ENCODE data around the gene PLXNC1. TPM values are rescaled to one million over a fixed set of nuclear protein-coding genes. Genes with fewer than 3 reads are reported as not detected.

The PLXNC1 gene
- total and polyA plus RNA-seq, 7 experiments from 2014 or later: 2.5 to 57.2 (median 12.6) TPM

DNA sequence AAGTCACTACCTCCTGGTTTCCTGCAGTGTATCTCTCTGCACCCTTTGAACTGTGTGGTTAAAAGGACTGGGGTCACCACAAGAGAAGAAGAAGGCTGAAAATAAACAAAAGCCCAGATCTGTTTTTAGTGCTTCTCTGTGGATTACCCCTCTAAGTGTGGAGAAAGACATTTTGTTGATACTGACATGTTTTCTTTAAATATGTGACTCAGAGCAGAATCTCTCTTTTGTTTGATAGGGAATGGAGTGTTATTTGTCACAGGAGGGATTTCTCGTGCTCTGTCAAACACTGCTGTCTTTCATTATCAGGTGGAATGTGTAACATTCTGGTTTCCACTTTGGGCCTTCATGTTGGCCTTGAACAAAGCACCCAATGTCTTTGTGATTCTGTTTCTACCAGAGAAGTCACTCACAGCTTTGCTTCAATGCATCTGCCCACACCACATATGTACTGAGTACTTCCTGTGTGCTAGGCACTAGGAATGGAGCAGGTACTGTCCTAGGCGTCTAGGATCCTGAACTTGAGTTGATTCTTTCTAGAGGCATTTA lies 82.1 kb downstream of the PLXNC1 start:
- no peak overlapping the region for H3K27ac ChIP-seq (ENCODE audit: low read depth, low read length)
- intact Hi-C loops (cut with micrococcal nuclease): loop anchor here in 1 of 2 donors (2.0 kb wide), 1 partner anchor 32 kb away; no protein-coding TSS in a partner anchor
- ATAC-seq: peak; percentile 52
- H3K9me3 ChIP-seq (ENCODE audit: control insufficient read depth in 2 of 3, low read length in 3 of 3): no peaks in the 10 kb centered on the region
- H3K4me3 ChIP-seq (ENCODE audit: low read length): no peak overlapping the region
- Mint-ChIP-seq H3K4me1 (peaks cover 6 to 27% (median 13%) of the 10 kb centered on the region in 7 donors), H3K9me3 (peaks cover 0 to 5% (median 0%) of the 10 kb centered on the region in 11 donors), H3K27ac (peak overlapping the region in 6 of 9 donors; percentile 55 to 82 (median 68)), H3K36me3 (peaks cover 6 to 60% (median 36%) of the 10 kb centered on the region in 5 donors), H3K4me3 (peak overlapping the region in 8 of 10 donors; percentile 4 to 71 (median 47)), H3K27me3 (no peaks in the 10 kb centered on the region)
- ChIA-PET CTCF (no interaction called here), POLR2A (no interaction called here)
- H3K36me3 ChIP-seq (ENCODE audit: control insufficient read depth in 2 of 3, insufficient read depth in 3 of 3, low read length in 3 of 3): peaks cover 0 to 8% (median 0%) of the 10 kb centered on the region in 3 experiments
- no peaks in the 10 kb centered on the region for H3K27me3 ChIP-seq (ENCODE audit: control insufficient read depth in 2 of 2, insufficient read depth in 2 of 2, low read length in 2 of 2)
- peak in 3 of 9 donors; percentile 3 to 16 (median 5) for DNase-seq
- peaks cover 6 to 10% of the 10 kb centered on the region in 2 donors for H3K4me1 ChIP-seq (ENCODE audit: control insufficient read depth in 2 of 2, insufficient read depth in 2 of 2, low read length in 2 of 2)

DNA sequence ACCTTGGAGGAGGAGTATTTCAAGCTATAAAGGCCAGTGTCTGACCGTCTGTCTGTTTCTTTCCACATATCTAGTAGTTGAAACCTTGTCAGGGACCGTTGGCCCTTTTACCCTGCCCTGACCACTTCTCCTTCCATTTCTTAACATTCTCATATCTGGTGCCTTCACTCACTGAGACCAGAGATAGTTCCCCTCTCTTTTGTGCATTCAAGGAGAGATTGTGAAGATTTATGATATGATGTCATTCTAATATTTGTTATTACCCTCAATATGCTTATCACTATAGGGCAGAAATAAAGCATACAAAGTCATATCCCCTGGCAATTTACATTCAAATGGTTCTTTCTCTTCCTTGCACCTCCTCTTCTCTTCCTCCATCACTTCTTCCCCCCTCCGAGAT lies 83.3 kb downstream of the PLXNC1 start:
- H3K4me3 ChIP-seq (ENCODE audit: low read length): no peak overlapping the region
- CTCF ChIA-PET: no interaction called here
- peaks cover 6 to 56% (median 47%) of the 10 kb centered on the region in 5 donors for H3K36me3 Mint-ChIP-seq
- peaks cover 0 to 5% (median 0%) of the 10 kb centered on the region in 11 donors for H3K9me3 Mint-ChIP-seq
- no peak for DNase-seq
- peak; percentile 74 for ATAC-seq
- POLR2A ChIA-PET: no interaction called here
- intact Hi-C loops (cut with micrococcal nuclease): loop anchor here in 1 of 2 donors (2.0 kb wide), 1 partner anchor 31 kb away; no protein-coding TSS in a partner anchor
- H3K27me3 ChIP-seq (ENCODE audit: control insufficient read depth in 2 of 2, insufficient read depth in 2 of 2, low read length in 2 of 2): no peaks in the 10 kb centered on the region
- peak overlapping the region in 2 of 9 donors; percentile 15 to 51 for H3K27ac Mint-ChIP-seq
- peaks cover 6 to 10% of the 10 kb centered on the region in 2 donors for H3K4me1 ChIP-seq (ENCODE audit: control insufficient read depth in 2 of 2, insufficient read depth in 2 of 2, low read length in 2 of 2)
- no peak overlapping the region for H3K27ac ChIP-seq (ENCODE audit: low read depth, low read length)
- no peak overlapping the region for H3K4me3 Mint-ChIP-seq
- no peaks in the 10 kb centered on the region for H3K27me3 Mint-ChIP-seq
- peaks cover 6 to 27% (median 13%) of the 10 kb centered on the region in 7 donors for H3K4me1 Mint-ChIP-seq
- H3K9me3 ChIP-seq (ENCODE audit: control insufficient read depth in 2 of 3, low read length in 3 of 3): no peaks in the 10 kb centered on the region
- H3K36me3 ChIP-seq (ENCODE audit: control insufficient read depth in 2 of 3, insufficient read depth in 3 of 3, low read length in 3 of 3): no peaks in the 10 kb centered on the region

DNA sequence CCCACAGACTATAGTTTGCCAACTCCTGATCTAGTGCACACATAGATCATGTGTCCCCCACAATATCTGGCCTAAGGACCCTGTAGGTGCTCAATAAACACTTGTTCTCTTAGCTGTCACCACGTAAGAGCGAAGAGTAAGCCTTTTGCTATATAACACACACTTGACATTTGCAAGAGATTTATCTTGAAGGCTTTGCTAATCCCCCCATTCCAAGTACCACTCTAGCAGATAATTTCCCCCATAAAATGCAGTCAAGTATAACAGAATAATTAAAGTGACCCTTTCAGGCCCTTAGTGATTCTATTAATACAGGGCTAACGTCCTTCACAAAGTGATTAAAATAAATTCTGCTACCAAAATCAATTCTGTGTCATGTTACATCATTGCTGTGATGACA lies 87.5 kb downstream of the PLXNC1 start:
- Histone ChIP-seq H3K9me3 (ENCODE audit: control insufficient read depth in 2 of 3, low read length in 3 of 3) (no peaks in the 10 kb centered on the region), H3K27me3 (ENCODE audit: control insufficient read depth in 2 of 2, insufficient read depth in 2 of 2, low read length in 2 of 2) (no peaks in the 10 kb centered on the region), H3K36me3 (ENCODE audit: control insufficient read depth in 2 of 3, insufficient read depth in 3 of 3, low read length in 3 of 3) (peaks cover 0 to 7% (median 0%) of the 10 kb centered on the region in 3 experiments), H3K4me1 (ENCODE audit: control insufficient read depth in 2 of 2, insufficient read depth in 2 of 2, low read length in 2 of 2) (peaks cover 0 to 1% of the 10 kb centered on the region in 2 donors), H3K4me3 (ENCODE audit: low read length) (no peak overlapping the region), H3K27ac (ENCODE audit: low read depth, low read length) (no peak overlapping the region)
- H3K4me1 Mint-ChIP-seq: peaks cover 0 to 11% (median 3%) of the 10 kb centered on the region in 7 donors
- DNase-seq (no peak), ATAC-seq (no peak)
- ChIA-PET CTCF (no interaction called here), POLR2A (no interaction called here)
- H3K4me3 Mint-ChIP-seq: no peak overlapping the region
- peaks cover 16 to 51% (median 47%) of the 10 kb centered on the region in 5 donors for H3K36me3 Mint-ChIP-seq
- H3K27ac Mint-ChIP-seq: no peak overlapping the region
- peaks cover 0 to 3% (median 0%) of the 10 kb centered on the region in 11 donors for H3K9me3 Mint-ChIP-seq
- intact Hi-C loops (cut with micrococcal nuclease): no loop called here
- H3K27me3 Mint-ChIP-seq: no peaks in the 10 kb centered on the region

GRCh38 chr12:94239332-94239993 lies 91.1 kb downstream of the PLXNC1 start:
- H3K36me3 ChIP-seq (ENCODE audit: control insufficient read depth in 2 of 3, insufficient read depth in 3 of 3, low read length in 3 of 3): peaks cover 0 to 7% (median 0%) of the 10 kb centered on the region in 3 experiments
- Mint-ChIP-seq H3K36me3 (peaks cover 19 to 60% (median 48%) of the 10 kb centered on the region in 5 donors), H3K4me3 (no peak overlapping the region), H3K27me3 (no peaks in the 10 kb centered on the region), H3K9me3 (peaks cover 0 to 5% (median 0%) of the 10 kb centered on the region in 11 donors), H3K4me1 (peaks cover 4 to 16% (median 6%) of the 10 kb centered on the region in 7 donors), H3K27ac (no peak overlapping the region)
- H3K27ac ChIP-seq (ENCODE audit: low read depth, low read length): no peak overlapping the region
- ChIA-PET POLR2A (no interaction called here), CTCF (no interaction called here)
- no peak overlapping the region for H3K4me3 ChIP-seq (ENCODE audit: low read length)
- intact Hi-C loops (cut with micrococcal nuclease): no loop called here
- ATAC-seq (no peak), DNase-seq (no peak)
- peaks cover 2 to 11% of the 10 kb centered on the region in 2 donors for H3K4me1 ChIP-seq (ENCODE audit: control insufficient read depth in 2 of 2, insufficient read depth in 2 of 2, low read length in 2 of 2)
- H3K9me3 ChIP-seq (ENCODE audit: control insufficient read depth in 2 of 3, low read length in 3 of 3): no peaks in the 10 kb centered on the region
- H3K27me3 ChIP-seq (ENCODE audit: control insufficient read depth in 2 of 2, insufficient read depth in 2 of 2, low read length in 2 of 2): no peaks in the 10 kb centered on the region

GRCh38 chr12:94240171-94240570 lies 91.8 kb downstream of the PLXNC1 start:
- H3K36me3 Mint-ChIP-seq: peaks cover 19 to 60% (median 48%) of the 10 kb centered on the region in 5 donors
- ChIA-PET POLR2A (no interaction called here), CTCF (no interaction called here)
- Histone ChIP-seq H3K27me3 (ENCODE audit: control insufficient read depth in 2 of 2, insufficient read depth in 2 of 2, low read length in 2 of 2) (no peaks in the 10 kb centered on the region), H3K36me3 (ENCODE audit: control insufficient read depth in 2 of 3, insufficient read depth in 3 of 3, low read length in 3 of 3) (peaks cover 0 to 7% (median 0%) of the 10 kb centered on the region in 3 experiments), H3K4me3 (ENCODE audit: low read length) (no peak overlapping the region), H3K9me3 (ENCODE audit: control insufficient read depth in 2 of 3, low read length in 3 of 3) (no peaks in the 10 kb centered on the region), H3K4me1 (ENCODE audit: control insufficient read depth in 2 of 2, insufficient read depth in 2 of 2, low read length in 2 of 2) (peaks cover 9 to 18% of the 10 kb centered on the region in 2 donors), H3K27ac (ENCODE audit: low read depth, low read length) (no peak overlapping the region)
- H3K4me3 Mint-ChIP-seq: no peak overlapping the region
- no peak overlapping the region for H3K27ac Mint-ChIP-seq
- DNase-seq (no peak), ATAC-seq (peak; percentile 71)
- H3K9me3 Mint-ChIP-seq: peaks cover 0 to 5% (median 0%) of the 10 kb centered on the region in 11 donors
- peaks cover 11 to 23% (median 13%) of the 10 kb centered on the region in 7 donors for H3K4me1 Mint-ChIP-seq
- H3K27me3 Mint-ChIP-seq: no peaks in the 10 kb centered on the region
- intact Hi-C loops (cut with micrococcal nuclease): no loop called here

GRCh38 chr12:94242901-94243300 lies 94.5 kb downstream of the PLXNC1 start:
- Histone ChIP-seq H3K36me3 (ENCODE audit: control insufficient read depth in 2 of 3, insufficient read depth in 3 of 3, low read length in 3 of 3) (peaks cover 0 to 9% (median under 1%) of the 10 kb centered on the region in 3 experiments), H3K27me3 (ENCODE audit: control insufficient read depth in 2 of 2, insufficient read depth in 2 of 2, low read length in 2 of 2) (no peaks in the 10 kb centered on the region), H3K4me1 (ENCODE audit: control insufficient read depth in 2 of 2, insufficient read depth in 2 of 2, low read length in 2 of 2) (peaks cover 9 to 31% of the 10 kb centered on the region in 2 donors), H3K9me3 (ENCODE audit: control insufficient read depth in 2 of 3, low read length in 3 of 3) (no peaks in the 10 kb centered on the region), H3K4me3 (ENCODE audit: low read length) (no peak overlapping the region), H3K27ac (ENCODE audit: low read depth, low read length) (no peak overlapping the region)
- intact Hi-C loops (cut with micrococcal nuclease): no loop called here
- H3K4me3 Mint-ChIP-seq: no peak overlapping the region
- CTCF ChIA-PET: no interaction called here
- POLR2A ChIA-PET: no interaction called here
- ATAC-seq (no peak), DNase-seq (no peak)
- peaks cover 19 to 63% (median 32%) of the 10 kb centered on the region in 5 donors for H3K36me3 Mint-ChIP-seq
- no peaks in the 10 kb centered on the region for H3K27me3 Mint-ChIP-seq
- peaks cover 0 to 5% (median 0%) of the 10 kb centered on the region in 11 donors for H3K9me3 Mint-ChIP-seq
- no peak overlapping the region for H3K27ac Mint-ChIP-seq
- H3K4me1 Mint-ChIP-seq: peaks cover 11 to 43% (median 19%) of the 10 kb centered on the region in 7 donors
